Activated naive CD8-positive, alpha-beta T cell treated with anti-CD3 and anti-CD28 coated beads, Interleukin-2, amount 50 U/mL, for 16 hours (primary cell): ENCODE results near the gene MAP3K10.
"Not testable (repeated sequence)": the region's sequence is repeated elsewhere in the genome, so short reads cannot be mapped to it uniquely, and the experiment has no call there.

Experiments used
- DNase-seq: peaks from one replicate; pipeline ENCODE4 v3.0.0-alpha.2; 2020; ENCODE audit warnings: low read depth, low spot score

MAP3K10 gene

GRCh38 chr19:40190891-40191835, at the start of gene MAP3K10:
Gene MAP3K10 (plus strand): TSS chr19:40191426. CDS start chr19:40192032, 606 bp downstream.
- DNase-seq, result peak; percentile 60

GRCh38 chr19:40141551-40141950, 49.7 kb upstream of the MAP3K10 start:
- DNase-seq, result no peak

- no peak for DNase-seq
Observed at GRCh38 chr19:40143612-40144011, 47.6 kb upstream of the MAP3K10 start.

GRCh38 chr19:40144151-40144550, 47.1 kb upstream of the MAP3K10 start:
- DNase-seq, result no peak

- DNase-seq, result no peak
Observed at GRCh38 chr19:40144947-40145748, 46.1 kb upstream of the MAP3K10 start.

- DNase-seq, result not testable (repeated sequence)
Observed at GRCh38 chr19:40145749-40146029, 45.5 kb upstream of the MAP3K10 start.

- DNase-seq, result no peak
Observed at GRCh38 chr19:40147338-40147692, 43.9 kb upstream of the MAP3K10 start.

GRCh38 chr19:40147693-40148347, 43.4 kb upstream of the MAP3K10 start:
- no peak for DNase-seq

GRCh38 chr19:40149501-40149900, 41.7 kb upstream of the MAP3K10 start:
- DNase-seq, result no peak

GRCh38 chr19:40150170-40150569, 41.1 kb upstream of the MAP3K10 start:
- no peak for DNase-seq

- no peak for DNase-seq
Observed at GRCh38 chr19:40154121-40154680, 37.0 kb upstream of the MAP3K10 start.

GRCh38 chr19:40155749-40156265, 35.4 kb upstream of the MAP3K10 start:
- DNase-seq, result no peak

- no peak for DNase-seq
Observed at GRCh38 chr19:40157059-40157458, 34.2 kb upstream of the MAP3K10 start.

- no peak for DNase-seq
Observed at GRCh38 chr19:40159744-40160143, 31.5 kb upstream of the MAP3K10 start.

GRCh38 chr19:40162104-40162503, 29.1 kb upstream of the MAP3K10 start:
- DNase-seq, result no peak

GRCh38 chr19:40163541-40164129, 27.6 kb upstream of the MAP3K10 start:
- DNase-seq, result no peak

GRCh38 chr19:40165362-40165937, 25.8 kb upstream of the MAP3K10 start:
- peak; percentile 43 for DNase-seq

- not testable (repeated sequence) for DNase-seq
Observed at GRCh38 chr19:40169482-40170302, 21.5 kb upstream of the MAP3K10 start.

GRCh38 chr19:40170303-40170989, 20.8 kb upstream of the MAP3K10 start:
- DNase-seq, result not testable (repeated sequence)
